Esophagus muscularis mucosa (tissue), 3 donors: ENCODE results near the gene ARHGDIG.

Source experiments
- CTCF ChIP-seq, 3 experiments: fragments of 200-600 bp in 2 of 3; fragments of 450-650 bp in 1 of 3; sonication (generic) in 2 of 3; IDR thresholded peaks; one replicate each; pipeline ENCODE4 v1.5.1; 2017 to 2019; ENCODE audit warnings: antibody characterized with exemption in 3 of 3, mild to moderate bottlenecking in 2 of 3, moderate library complexity in 1 of 3
- POLR2A ChIP-seq: fragments of 450-650 bp; IDR thresholded peaks from one replicate; pipeline ENCODE4 v1.6.1; 2017; ENCODE audit warnings: antibody characterized with exemption, moderate library complexity, mild to moderate bottlenecking, low read depth

DNA sequence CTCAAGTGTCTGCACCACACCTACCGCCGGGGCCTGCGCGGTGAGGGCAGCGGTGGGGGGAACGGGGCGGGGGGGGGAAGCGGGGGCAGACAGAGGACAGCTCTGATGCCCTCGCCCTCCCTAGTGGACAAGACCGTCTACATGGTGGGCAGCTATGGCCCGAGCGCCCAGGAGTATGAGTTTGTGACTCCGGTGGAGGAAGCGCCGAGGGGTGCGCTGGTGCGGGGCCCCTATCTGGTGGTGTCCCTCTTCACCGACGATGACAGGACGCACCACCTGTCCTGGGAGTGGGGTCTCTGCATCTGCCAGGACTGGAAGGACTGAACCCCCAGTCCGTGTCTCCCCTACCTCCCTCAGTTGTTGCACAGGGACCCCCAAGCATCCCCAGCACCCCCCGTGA lies 2.1 kb downstream of the ARHGDIG start:
- no peak for TF ChIP-seq CTCF (IDR thresholded peaks at IDR 0.05)
- no peak for TF ChIP-seq POLR2A
